ENCODE data around the gene CCDC86. TPM values are rescaled to one million over a fixed set of nuclear protein-coding genes. Genes with fewer than 3 reads are reported as not detected.

The CCDC86 gene
- polyA plus RNA-seq, 4 donors, result 13.1 to 23.7 (median 18.5) TPM

- no peak for DNase-seq (ENCODE audit: low read depth in 4 of 4, low spot score in 3 of 4)
Observed at GRCh38 chr11:60867871-60868681, 26.2 kb downstream of the CCDC86 start.

GRCh38 chr11:60868682-60869450, 27.0 kb downstream of the CCDC86 start:
- no peak for DNase-seq (ENCODE audit: low read depth in 4 of 4, low spot score in 3 of 4)

- DNase-seq (ENCODE audit: low read depth in 4 of 4, low spot score in 3 of 4), result no peak
Observed at GRCh38 chr11:60869451-60869825, 27.5 kb downstream of the CCDC86 start.

GRCh38 chr11:60870276-60870675, 28.4 kb downstream of the CCDC86 start:
- no peak for DNase-seq (ENCODE audit: low read depth in 4 of 4, low spot score in 3 of 4)

GRCh38 chr11:60870733-60871377, 28.9 kb downstream of the CCDC86 start:
- no peak for DNase-seq (ENCODE audit: low read depth in 4 of 4, low spot score in 3 of 4)

GRCh38 chr11:60871378-60872061, 29.6 kb downstream of the CCDC86 start:
- DNase-seq (ENCODE audit: low read depth in 4 of 4, low spot score in 3 of 4), result no peak

- no peak for DNase-seq (ENCODE audit: low read depth in 4 of 4, low spot score in 3 of 4)
Observed at GRCh38 chr11:60872124-60872960, 30.4 kb downstream of the CCDC86 start.

- no peak for DNase-seq (ENCODE audit: low read depth in 4 of 4, low spot score in 3 of 4)
Observed at GRCh38 chr11:60872961-60873524, 31.1 kb downstream of the CCDC86 start.

- DNase-seq (ENCODE audit: low read depth in 4 of 4, low spot score in 3 of 4), result no peak
Observed at GRCh38 chr11:60873533-60873932, 31.6 kb downstream of the CCDC86 start.

GRCh38 chr11:60874421-60875365, 32.8 kb downstream of the CCDC86 start:
- no peak for DNase-seq (ENCODE audit: low read depth in 4 of 4, low spot score in 3 of 4)

GRCh38 chr11:60875366-60876167, 33.7 kb downstream of the CCDC86 start:
- no peak for DNase-seq (ENCODE audit: low read depth in 4 of 4, low spot score in 3 of 4)

GRCh38 chr11:60876168-60876485, 34.2 kb downstream of the CCDC86 start:
- no peak for DNase-seq (ENCODE audit: low read depth in 4 of 4, low spot score in 3 of 4)

GRCh38 chr11:60878245-60879101, 36.6 kb downstream of the CCDC86 start:
- DNase-seq (ENCODE audit: low read depth in 4 of 4, low spot score in 3 of 4), result no peak

GRCh38 chr11:60879104-60879503, 37.2 kb downstream of the CCDC86 start:
- DNase-seq (ENCODE audit: low read depth in 4 of 4, low spot score in 3 of 4), result no peak

GRCh38 chr11:60879971-60880588, 38.2 kb downstream of the CCDC86 start:
- DNase-seq (ENCODE audit: low read depth in 4 of 4, low spot score in 3 of 4), result no peak

GRCh38 chr11:60880643-60881282, 38.9 kb downstream of the CCDC86 start:
- DNase-seq (ENCODE audit: low read depth in 4 of 4, low spot score in 3 of 4), result no peak

All from left renal pelvis (tissue), 4 donors.